ENCODE data around the gene PTPN11.

PTPN11 gene

GRCh38 chr12:112546339-112546738, 127.6 kb downstream of the PTPN11 start:
- DNase-seq: no peak

GRCh38 chr12:112546996-112547395, 128.2 kb downstream of the PTPN11 start:
- DNase-seq: no peak

GRCh38 chr12:112549031-112549430, 130.3 kb downstream of the PTPN11 start:
- DNase-seq: no peak

- no peak for DNase-seq
Observed at GRCh38 chr12:112551681-112552080, 132.9 kb downstream of the PTPN11 start.

- DNase-seq: no peak
Observed at GRCh38 chr12:112555621-112556233, 137.0 kb downstream of the PTPN11 start.

- no peak for DNase-seq
Observed at GRCh38 chr12:112557951-112558630, 139.3 kb downstream of the PTPN11 start.

Measured in right kidney (tissue), 1 donor.